GM18867 (cell line): ENCODE measurements around the gene ALDH8A1.
A peak's percentile ranks its signal among the peaks of the same experiment; 100 is the strongest.

Experiments
- ATAC-seq: cut with Tn5 transposase; IDR thresholded peaks from one replicate; pipeline ENCODE4 v1.9.1; 2021; ENCODE audit warnings: mild to moderate bottlenecking, moderate library complexity; ENCODE audit not compliant: unreplicated experiment

ALDH8A1 gene

DNA sequence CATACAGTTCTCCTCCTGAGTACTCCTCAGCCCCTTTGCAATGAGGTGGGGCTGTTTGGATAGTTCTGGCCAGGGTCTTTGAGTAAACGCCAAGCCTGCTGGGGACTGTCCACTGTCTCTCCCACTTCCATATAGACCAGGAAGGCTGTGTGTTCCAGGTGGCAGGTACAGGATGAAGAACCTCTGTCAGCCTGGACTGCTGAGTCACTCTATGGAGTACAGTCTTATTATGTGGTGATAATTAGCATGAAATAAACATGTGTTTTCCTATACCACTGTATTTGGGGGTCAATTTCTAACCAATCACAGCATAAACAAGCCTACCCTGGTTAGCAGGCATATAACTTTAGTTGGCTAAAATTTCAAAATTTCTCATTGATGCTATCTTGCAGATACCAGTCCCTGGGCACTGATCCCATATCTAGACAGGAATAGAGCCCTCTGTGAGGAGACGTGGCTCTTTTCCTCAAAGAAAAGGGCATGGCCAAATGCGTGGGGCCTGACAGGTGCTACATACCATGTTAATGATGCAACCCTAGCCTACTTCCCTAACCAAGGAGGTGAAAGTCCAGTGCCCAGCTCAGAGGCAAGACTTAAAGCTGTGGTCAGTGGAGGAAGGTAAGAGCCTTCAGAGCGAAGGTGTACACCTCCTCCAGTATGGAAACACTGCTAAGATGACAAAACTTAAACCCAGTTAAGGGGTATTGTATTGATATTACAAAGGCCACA lies 4.5 kb upstream of the ALDH8A1 start:
- no peak for ATAC-seq

DNA sequence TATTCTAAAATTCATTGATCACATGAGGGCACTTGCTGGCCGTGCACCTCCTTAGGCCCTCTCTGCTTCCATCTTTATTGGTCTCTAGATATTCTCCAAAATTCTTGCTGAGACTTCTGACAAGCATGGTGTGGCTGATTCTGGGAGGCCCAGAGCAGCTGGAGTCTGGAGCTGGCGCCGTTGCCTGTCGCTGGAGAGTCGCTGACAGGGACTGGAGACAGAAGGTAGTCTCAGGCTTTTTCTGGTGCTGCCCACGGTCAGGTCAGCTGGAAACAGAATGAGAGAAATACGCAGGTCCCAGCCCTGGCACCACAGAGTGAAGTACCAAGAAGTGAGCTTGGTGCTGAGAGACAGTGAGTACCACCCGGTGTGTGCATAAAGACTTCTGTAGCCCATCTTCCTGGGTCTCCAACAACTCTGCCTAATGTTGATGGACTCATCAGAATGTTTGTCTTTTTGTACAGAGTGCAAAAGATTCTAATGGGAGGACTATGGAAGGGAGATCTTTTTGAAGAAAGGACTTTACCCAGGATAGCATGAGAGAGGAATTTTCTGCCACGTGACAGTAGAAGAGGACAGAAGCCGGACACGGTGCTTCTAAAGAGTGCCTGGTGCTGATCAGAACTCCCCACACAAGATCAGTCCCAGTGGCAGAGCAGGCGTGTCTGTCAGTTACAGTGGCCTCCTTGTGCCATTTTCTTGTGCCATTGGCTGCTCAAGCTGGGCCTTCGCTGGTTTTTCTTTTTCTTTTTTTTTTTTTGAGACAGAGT lies 1.8 kb upstream of the ALDH8A1 start:
- ATAC-seq, result no peak

DNA sequence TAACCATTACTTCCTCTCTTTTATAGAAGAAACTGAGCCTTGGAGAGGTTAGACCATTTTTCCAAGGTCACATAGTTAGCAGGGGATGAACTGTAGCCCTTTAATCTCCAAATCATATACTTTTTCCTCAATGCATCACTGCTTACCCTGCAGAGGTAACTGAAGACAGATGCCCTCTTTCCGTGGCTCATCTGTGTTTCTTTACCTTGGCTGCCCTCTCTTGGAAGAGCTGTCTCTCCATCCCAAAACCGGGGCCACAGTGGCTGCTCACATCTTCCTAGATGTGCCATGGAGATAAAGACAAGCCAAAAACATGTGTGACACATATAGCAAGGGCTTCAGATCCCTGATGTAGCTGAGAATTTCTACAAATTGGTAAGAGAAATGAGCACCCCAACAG lies 581 bp upstream of the ALDH8A1 start:
- ATAC-seq, result no peak

DNA sequence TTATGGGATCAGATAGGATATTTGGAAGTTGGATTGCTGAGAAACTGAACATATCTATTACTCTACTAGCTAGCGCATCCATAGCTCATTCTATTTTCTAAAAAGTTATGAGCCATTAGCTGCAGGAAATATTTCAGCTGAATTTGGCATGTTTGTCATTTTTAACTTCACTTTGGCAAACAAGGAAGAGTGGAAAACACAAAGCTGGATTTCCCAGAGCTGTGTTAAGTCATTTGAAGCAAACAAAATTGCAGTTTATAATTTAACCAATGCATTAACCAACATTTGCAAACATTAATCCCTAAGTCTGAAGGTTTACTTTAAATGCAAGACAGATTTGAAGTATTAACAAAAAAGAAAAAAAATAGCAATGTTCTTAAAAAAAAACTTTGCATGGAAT lies 1.2 kb downstream of the ALDH8A1 start:
- no peak for ATAC-seq

DNA sequence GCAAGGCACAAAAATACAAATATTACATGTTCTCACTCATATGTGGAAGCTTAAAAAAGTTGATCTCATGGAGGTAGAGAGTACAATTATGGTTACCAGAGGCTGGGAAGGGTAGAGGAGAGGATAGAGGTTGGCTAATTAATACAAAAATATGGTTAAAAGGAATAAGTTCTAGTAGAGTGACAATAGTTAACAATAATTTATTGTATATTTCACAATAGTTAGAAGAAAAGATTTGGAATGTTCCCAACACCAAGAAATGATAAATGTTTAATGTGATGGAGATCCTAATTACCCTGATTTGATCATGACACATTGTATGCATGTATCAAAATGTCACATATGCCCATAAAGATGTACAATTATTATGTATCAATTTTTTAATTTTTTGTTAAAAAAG lies 1.8 kb downstream of the ALDH8A1 start:
- no peak for ATAC-seq

DNA sequence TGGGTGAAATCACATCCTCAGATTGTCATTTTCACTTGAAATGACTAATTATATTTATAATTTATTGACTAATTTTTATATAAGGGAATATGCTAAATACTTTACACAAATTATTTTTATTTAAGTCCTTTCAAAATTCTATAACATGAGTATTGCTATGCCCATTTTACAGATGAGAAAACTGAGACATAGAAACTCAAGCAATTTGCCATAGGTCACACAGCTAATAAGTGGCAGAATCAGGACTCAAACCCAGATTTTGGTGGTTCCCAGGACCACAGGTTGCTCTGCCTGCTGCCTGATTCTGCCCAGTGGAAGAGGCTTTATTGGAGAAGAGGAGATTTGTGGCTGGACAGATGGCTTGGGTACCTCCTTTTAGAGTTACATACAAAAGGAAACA lies 4.9 kb downstream of the ALDH8A1 start:
- no peak for ATAC-seq

DNA sequence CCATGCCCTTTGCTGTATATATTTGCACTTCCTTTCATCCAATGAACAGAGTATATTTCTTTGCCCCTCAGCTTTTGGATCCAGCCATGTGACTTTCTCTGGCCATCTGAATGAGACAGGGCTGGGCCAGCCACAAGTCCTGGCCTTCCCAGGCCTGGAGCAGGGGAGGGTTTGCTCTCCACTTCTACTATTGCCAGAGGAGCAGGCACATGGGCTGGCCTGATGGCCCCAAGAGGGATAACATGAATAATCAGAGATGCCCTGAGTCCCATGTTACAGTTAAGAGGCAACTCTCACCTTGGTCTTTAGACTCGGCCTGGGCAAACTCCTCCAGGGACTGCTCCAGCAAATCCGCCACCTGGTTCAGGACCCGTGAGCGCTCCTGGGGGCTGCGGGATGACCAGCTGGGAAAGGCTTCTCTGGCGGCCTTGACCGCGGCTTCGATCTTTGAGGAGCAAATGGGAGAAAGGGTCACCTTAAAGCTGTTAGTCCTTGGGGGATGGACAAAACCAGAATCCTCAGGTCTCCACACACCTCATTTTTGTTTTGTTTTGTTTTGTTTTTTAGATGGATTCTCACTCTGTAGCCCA lies 6.3 kb downstream of the ALDH8A1 start:
- no peak for ATAC-seq

DNA sequence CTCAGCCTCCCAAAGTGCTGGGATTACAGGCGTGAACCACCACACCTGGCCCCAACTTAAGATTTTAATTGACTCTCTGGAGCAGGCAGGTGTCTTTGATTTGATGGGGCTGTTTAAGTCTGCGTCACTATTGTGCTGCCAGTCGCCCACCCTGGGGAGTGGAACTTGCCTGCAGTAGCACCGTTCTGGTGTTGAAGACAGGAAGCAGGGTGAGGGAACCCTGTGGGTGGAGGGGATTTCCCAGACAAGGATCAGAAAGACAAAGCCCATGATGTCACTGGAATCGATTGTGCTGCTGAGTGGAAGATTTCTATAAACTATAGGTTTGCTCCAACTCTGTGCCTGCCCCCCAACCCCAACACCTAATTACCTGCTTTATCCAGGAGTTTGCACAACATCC lies 11.0 kb downstream of the ALDH8A1 start:
- peak; percentile 60 for ATAC-seq

DNA sequence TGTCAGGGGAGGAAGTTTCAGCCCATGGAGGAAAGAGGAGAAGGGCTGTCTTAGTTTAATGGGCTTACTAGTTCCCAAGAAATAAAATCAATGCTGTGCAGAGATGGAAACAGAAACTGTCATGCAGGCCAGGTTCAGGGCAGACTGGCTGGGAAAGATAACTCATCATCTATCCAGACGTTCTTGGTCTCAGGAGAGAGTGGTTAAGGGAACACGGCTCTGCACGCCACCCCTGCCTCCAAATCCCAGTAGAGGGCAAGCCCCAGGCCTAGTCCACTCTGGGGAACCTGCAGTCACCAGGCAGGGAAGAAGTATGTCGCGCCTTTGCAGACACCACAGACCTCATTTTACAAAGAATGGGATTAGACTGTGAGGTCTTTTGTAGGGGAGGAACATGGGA lies 12.5 kb downstream of the ALDH8A1 start:
- ATAC-seq, result no peak

DNA sequence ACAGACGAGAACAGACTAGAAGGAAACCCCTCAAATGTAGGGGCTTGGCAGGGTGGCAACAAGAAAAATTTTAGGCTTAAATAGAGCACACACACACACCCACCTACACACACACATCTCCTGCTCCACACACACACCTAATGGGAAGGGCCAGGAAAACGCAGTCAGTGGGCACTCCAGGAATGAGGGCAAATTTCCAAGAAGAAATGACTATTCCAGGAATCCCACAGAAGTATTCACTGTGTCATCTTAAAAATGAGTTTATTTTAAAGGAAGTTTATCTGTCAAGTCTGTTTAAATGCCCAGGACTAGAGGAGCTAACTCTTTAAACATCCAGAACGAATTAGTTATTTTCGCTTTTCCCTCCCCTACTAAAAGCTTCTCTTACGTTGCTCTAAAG lies 13.0 kb downstream of the ALDH8A1 start:
- no peak for ATAC-seq

DNA sequence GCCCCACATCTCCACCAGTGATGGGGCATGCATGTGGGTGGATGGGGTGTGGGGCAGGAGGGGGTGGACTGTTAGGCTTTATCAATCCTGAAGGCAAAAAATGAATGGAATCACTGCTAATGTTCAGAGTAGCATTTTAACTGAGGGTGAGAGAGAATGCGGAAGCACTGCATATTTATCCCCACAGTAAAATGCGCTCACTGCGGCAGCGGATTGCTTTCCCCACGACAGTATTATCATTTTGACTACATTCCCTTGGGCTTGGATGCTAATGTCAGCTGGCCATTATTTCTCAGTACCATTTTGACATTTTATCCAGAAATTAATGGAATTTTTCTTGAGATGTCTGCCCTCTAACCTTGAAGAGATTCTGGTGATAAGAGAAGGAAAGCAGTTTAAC lies 13.4 kb downstream of the ALDH8A1 start:
- ATAC-seq, result no peak

DNA sequence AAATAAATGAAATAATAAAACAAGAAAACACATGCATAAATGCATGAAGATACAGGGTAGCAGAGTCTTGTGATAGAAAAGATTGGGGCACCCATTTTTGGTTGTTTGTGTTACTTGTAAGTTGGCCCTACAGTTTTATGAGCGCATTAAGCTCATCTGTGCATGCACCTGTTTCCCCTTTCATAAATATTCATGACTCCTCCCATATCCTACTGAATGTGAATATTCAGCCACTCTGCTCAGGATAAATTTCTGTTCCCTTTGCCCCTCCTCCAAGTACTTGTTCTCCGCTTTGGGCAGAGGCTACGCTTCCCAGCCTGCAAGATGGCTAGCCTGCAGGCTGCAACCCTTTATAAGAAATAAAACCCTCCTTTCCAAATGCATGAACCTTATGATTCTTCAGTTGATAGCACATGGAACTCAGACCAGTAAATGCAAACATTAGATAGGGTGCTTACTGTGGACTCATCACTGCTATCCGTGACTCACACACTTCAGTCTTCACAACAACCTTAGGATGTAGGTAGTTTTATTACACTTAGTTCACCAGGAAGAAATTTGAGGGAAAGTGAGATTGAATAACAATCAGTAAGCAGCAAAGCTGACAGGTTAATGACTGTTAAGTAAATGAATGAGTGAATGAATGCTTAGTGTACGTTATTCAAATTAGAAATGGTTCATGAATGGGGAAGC lies 15.0 kb downstream of the ALDH8A1 start:
- no peak for ATAC-seq

DNA sequence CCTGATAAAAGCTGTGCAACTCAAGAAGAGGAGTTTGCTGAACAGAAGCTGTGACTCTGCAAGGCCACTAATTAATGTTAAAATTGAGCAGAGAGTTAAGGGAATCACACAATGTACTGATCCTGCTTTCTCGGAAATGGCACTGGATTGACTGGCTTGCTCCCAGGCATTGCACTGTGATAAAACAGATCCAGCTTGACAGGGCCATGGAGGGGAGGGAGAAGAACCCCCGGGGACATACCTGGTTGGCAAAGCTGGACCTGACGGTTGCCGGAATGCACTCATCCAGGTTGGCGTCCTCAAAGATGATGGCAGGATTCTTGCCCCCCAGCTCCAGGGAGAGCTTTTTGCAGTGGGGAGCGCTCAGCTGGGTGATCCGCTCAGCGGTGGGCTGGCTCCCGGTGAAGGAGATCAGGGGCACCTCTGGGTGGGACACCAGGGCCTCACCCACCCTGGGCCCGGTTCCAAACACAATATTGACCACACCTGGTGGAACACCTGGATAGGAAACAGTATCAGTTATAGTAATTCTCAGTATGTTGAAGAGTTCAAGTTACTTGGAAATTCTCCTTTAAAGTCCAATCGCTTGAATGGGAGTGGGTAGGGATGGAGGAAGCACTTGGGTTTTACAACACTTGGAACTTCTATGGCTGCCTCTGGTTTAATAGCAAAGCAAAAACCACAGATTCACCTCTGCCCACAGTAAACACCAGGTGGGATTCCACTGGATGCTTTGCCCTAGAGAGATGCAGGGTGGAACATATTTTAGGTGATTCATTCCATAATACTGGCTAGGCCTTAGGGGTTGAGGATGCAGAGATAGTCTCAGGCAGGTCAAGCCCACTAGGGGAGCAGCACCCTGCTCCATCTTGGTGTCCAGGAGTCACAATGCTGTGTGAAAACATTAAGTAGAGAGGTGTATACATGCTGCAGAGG lies 17.1 kb downstream of the ALDH8A1 start:
- no peak for ATAC-seq

DNA sequence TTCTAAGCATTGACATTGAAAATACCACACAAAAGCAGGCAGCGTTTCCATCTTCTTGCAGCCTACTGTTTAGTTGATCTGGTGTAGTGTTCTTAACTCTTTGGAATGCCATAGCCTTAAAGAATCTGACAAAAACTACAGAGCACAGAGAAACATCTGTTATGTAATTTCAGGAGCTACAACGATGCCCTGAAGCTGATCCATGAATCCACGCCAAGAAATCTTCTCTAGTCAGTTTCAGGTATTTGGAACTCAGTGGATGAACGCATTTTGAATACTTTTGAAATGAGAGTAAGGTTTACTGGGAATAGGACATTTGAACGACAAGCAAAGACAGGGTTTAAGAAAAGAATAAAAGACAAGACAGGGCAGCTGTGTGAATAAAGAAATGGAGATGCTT lies 17.8 kb downstream of the ALDH8A1 start:
- no peak for ATAC-seq

DNA sequence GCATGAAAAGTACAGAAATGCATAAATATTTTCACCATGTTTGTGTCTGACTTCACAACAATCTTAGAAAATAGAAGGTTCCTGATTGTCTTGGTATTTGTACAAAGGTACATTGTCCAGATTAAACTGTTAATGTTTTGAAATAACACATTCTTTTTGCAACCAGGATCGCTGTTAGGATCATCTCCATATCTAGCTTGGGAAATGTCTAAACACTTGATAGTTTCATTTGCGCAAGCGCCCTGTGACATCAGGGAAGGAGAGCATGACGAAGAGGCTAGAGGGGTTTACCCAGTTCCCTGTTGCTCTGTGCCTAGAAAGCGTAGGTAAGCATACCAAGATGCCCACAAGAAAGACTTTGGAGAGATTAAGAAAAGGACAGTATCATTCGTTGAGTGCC lies 19.4 kb downstream of the ALDH8A1 start:
- no peak for ATAC-seq

DNA sequence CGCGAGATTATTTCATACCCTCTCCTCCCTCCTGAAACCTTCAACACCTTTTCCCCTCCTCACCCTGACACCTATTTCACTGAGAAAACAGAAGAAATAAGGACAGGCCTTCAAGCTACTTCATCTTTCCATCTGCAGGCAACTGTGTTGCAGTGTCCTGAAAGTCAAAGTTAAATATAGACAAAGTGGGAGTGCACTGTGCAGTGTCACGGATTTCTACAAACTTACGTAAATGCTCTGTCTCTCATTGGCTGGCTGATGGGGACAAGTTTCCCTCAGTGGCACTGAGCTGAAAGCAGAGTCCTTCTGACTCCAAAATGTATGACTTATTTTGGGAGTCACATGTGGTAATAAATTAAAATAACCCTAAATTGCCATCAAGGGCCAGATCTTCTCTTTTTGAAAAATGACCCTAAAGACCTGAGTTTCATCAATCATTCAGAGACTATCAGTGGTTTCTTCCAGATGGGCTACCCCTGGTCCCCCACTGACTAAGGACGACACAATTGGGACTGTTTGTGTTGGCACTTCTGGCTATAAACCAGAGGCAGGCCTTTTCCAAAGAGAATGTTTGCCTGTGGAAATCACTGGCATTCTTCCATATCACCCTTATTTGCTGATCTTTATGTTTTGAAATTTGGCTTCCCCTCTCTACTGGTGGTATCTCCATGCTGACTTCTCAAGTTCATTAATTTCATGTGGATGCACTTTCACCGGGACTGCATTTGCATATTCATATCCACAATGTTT lies 21.6 kb downstream of the ALDH8A1 start:
- ATAC-seq, result no peak

DNA sequence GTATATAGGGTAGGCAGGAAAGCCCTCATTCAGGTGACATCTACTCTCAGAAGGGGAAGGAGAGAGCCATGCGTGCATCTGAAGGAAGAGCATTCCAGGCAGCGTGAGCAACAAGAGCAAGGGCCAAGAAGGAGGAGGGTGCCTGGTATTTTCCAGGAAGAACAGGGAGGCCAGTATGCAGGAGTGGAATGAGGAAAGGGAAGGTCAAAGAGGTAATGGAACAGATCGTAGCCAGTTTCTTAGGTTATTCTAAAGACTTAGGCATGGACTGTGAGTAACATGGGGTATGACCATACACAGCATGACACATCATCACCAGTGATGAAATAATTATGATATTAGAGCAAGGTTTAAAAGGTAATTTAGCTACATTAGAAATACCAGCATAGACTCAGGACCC lies 24.1 kb downstream of the ALDH8A1 start:
- no peak for ATAC-seq

DNA sequence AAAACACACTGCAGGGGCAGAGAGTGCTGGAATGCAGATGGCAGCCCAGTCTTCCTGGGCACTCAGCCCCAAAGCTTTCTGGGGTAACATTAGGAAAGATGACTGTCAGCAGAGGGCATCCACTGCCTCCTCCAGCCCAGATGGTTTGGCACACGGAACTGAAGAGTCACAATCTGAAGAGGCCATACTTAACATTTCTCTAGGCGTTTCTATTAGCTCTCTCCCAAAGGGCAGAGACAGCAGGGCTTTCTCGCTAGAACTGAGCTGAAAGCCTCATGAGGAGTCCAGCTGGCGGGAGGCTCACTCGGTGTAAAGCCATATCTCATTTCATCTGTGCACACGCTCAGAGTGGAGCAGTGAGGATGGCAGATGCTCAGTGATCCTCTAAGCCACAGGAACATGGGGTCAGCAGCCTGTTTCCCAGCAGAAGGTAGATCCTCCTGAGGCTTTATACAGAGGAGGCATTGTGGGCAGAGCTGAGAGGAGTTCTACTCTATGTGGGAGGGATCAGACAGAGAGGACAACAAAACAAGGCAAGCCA lies 28.1 kb downstream of the ALDH8A1 start:
- ATAC-seq, result no peak

DNA sequence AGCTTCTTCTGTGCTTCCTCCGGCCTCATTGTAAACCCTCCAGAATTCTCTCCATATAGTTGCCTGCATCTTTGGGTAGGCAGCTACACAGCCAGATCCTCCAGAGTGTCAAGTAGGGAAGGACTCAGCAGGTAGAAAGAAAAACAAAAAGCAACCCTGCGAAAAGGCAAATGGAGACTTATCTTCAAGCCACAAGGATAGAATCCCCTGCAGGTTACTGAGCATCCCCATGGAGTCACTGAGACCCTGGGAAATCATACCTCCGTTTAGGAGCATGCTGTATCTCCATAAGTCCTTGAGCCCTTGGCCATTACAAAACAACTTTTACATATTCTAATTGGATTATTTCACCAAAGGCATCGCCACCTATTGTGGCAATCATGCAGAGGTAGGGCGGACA lies 28.6 kb downstream of the ALDH8A1 start:
- no peak for ATAC-seq

DNA sequence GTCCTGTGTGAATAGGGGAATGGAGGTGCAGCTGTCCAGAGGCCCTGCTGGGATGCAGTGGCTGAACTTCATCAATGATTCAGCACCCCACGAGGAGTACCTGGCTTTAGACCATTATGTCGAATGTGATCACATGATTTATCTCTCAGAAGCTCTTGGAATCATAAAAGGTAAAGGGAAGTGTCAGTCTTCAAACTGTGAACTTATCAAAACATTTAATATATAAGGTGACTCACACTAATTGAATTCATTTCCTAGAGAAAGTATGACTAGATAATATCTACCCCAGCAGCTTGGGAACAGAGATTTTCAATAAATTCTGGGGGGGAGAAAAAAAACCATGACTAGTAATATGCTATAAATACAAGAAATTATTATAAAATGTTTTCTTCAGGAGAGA lies 29.5 kb downstream of the ALDH8A1 start:
- ATAC-seq, result no peak
